ENCODE results near the gene ZNF644.

ZNF644 gene

GRCh38 chr1:91036894-91037829, 15.3 kb upstream of the ZNF644 start:
- no peak for DNase-seq (ENCODE audit: low read depth)
- H3K4me3 ChIP-seq (ENCODE audit: low read length): no peak overlapping the region
- no peak for TF ChIP-seq CTCF (conservative IDR thresholded peaks at IDR 0.05; ENCODE audit: low read depth, low read length)

- H3K4me3 ChIP-seq (ENCODE audit: low read length): no peak overlapping the region
- TF ChIP-seq CTCF (conservative IDR thresholded peaks at IDR 0.05; ENCODE audit: low read depth, low read length): no peak
- no peak for DNase-seq (ENCODE audit: low read depth)
These were observed 10.5 kb upstream of the ZNF644 start for GRCh38 chr1:91032349-91032748.

GRCh38 chr1:91031081-91031480, 9.2 kb upstream of the ZNF644 start:
- no peak overlapping the region for H3K4me3 ChIP-seq (ENCODE audit: low read length)
- DNase-seq (ENCODE audit: low read depth): no peak
- TF ChIP-seq CTCF (conservative IDR thresholded peaks at IDR 0.05; ENCODE audit: low read depth, low read length): no peak

- no peak overlapping the region for H3K4me3 ChIP-seq (ENCODE audit: low read length)
- TF ChIP-seq CTCF (conservative IDR thresholded peaks at IDR 0.05; ENCODE audit: low read depth, low read length): peak; percentile 57
- no peak for DNase-seq (ENCODE audit: low read depth)
These were observed 4.9 kb upstream of the ZNF644 start for GRCh38 chr1:91026777-91027176.

GRCh38 chr1:91026320-91026719, 4.5 kb upstream of the ZNF644 start:
- no peak overlapping the region for H3K4me3 ChIP-seq (ENCODE audit: low read length)
- TF ChIP-seq CTCF (conservative IDR thresholded peaks at IDR 0.05; ENCODE audit: low read depth, low read length): no peak
- DNase-seq (ENCODE audit: low read depth): no peak

- DNase-seq (ENCODE audit: low read depth): no peak
- no peak for TF ChIP-seq CTCF (conservative IDR thresholded peaks at IDR 0.05; ENCODE audit: low read depth, low read length)
- no peak overlapping the region for H3K4me3 ChIP-seq (ENCODE audit: low read length)
These were observed 2.8 kb upstream of the ZNF644 start for GRCh38 chr1:91024481-91025119.
